GM23248 (cell line): ENCODE results near the gene KLHL3. TPM values are rescaled to one million over a fixed set of nuclear protein-coding genes. Genes with fewer than 3 reads are reported as not detected.

ENCODE experiments used
- DNase-seq: peaks from one replicate; pipeline ENCODE4 v3.0.0-alpha.2; 2015
- H2AFZ ChIP-seq: fragments of 200-600 bp; sonication (generic); 2 replicates; pipeline ENCODE4 v1.6.1; 2016; ENCODE audit warnings: antibody characterized with exemption
- H3F3A ChIP-seq: fragments of 200-600 bp; sonication (generic); 2 replicates; pipeline ENCODE4 v1.6.1; 2016; ENCODE audit warnings: mild to moderate bottlenecking, antibody characterized with exemption, mixed run types; ENCODE audit not compliant: insufficient read depth
- H3K27ac ChIP-seq: fragments of 200-600 bp; sonication (generic); 2 replicates; pipeline ENCODE4 v1.5.1; 2016; ENCODE audit warnings: mild to moderate bottlenecking
- H3K27me3 ChIP-seq: fragments of 200-600 bp; sonication (generic); replicated peaks from 2 replicates; pipeline ENCODE4 v1.6.1; 2016; ENCODE audit warnings: mild to moderate bottlenecking; ENCODE audit not compliant: insufficient read depth
- H3K36me3 ChIP-seq: fragments of 200-600 bp; sonication (generic); 2 replicates; pipeline ENCODE4 v1.6.1; 2016; ENCODE audit warnings: low read depth, mild to moderate bottlenecking
- H3K4me1 ChIP-seq: fragments of 200-600 bp; sonication (generic); 2 replicates; pipeline ENCODE4 v1.6.1; 2016; ENCODE audit warnings: mild to moderate bottlenecking; ENCODE audit not compliant: insufficient read depth
- H3K4me2 ChIP-seq: fragments of 200-600 bp; sonication (generic); one replicate; pipeline ENCODE4 v1.6.1; 2016; ENCODE audit warnings: mild to moderate bottlenecking; ENCODE audit not compliant: unreplicated experiment
- H3K4me3 ChIP-seq: fragments of 200-600 bp; sonication (generic); 2 replicates; pipeline ENCODE4 v1.5.1; 2016; ENCODE audit warnings: mild to moderate bottlenecking
- H3K79me2 ChIP-seq: fragments of 200-600 bp; sonication (generic); 2 replicates; pipeline ENCODE4 v1.6.1; 2016; ENCODE audit warnings: mild to moderate bottlenecking; ENCODE audit not compliant: insufficient read depth
- H3K9ac ChIP-seq: fragments of 200-600 bp; sonication (generic); 2 replicates; pipeline ENCODE4 v1.6.1; 2016; ENCODE audit warnings: mild to moderate bottlenecking
- H3K9me2 ChIP-seq: fragments of 200-600 bp; sonication (generic); 2 replicates; pipeline ENCODE4 v1.6.1; 2016; ENCODE audit warnings: mixed run types, mild to moderate bottlenecking, moderate library complexity; ENCODE audit not compliant: insufficient read depth
- H3K9me3 ChIP-seq: fragments of 200-600 bp; sonication (generic); one replicate; pipeline ENCODE4 v1.6.1; 2017; ENCODE audit warnings: low read depth
- H4K20me1 ChIP-seq: fragments of 200-600 bp; sonication (generic); 2 replicates; pipeline ENCODE4 v1.6.0; 2016; ENCODE audit not compliant: insufficient read depth
- EZH2 ChIP-seq: fragments of 200-600 bp; sonication (generic); IDR thresholded peaks from 2 replicates; pipeline ENCODE4 v1.6.1; 2018; ENCODE audit warnings: antibody characterized with exemption, mild to moderate bottlenecking; ENCODE audit not compliant: insufficient read depth, poor library complexity, severe bottlenecking
- EZH2phosphoT487 ChIP-seq: fragments of 200-600 bp; sonication (generic); IDR thresholded peaks from 2 replicates; pipeline ENCODE4 v1.6.1; 2018; ENCODE audit warnings: antibody characterized with exemption, moderate library complexity, mild to moderate bottlenecking, low read depth; ENCODE audit not compliant: insufficient read depth
- WGBS, 2 experiments: methylation state at CpG; one replicate each; pipeline ENCODE4 v1.1.6; 2015 to 2017; ENCODE audit warnings: low lambda C conversion rate in 2 of 2, low coverage in 1 of 2; ENCODE audit errors: missing lambda C conversion rate in 2 of 2; 5-methylcytosine and 5-hydroxymethylcytosine counted together
- in situ Hi-C: fragments of 300-500 bp; cut with MboI; formaldehyde crosslinking; loops from 2 replicates; pipeline ENCODE4 v1.15.0; 2020
- polyA plus RNA-seq: library from polyadenylated mRNA; unstranded; fragments of >200 nt; fragmentation: Nextera tagmentation; extraction: Ambion mirVana; gene quantifications from 2 replicates; pipeline ENCODE4 v1.2.1, GENCODE V29; 2016
- total RNA-seq: library from RNA; depleted of rRNA; stranded (reverse); fragments of >200 nt; shearing (Covaris generic); gene quantifications from 2 replicates; pipeline ENCODE4 v1.2.3, GENCODE V29; 2014

Gene KLHL3
- total and polyA plus RNA-seq, 2 experiments from 2014 or later = 1.1 to 1.3 TPM

DNA sequence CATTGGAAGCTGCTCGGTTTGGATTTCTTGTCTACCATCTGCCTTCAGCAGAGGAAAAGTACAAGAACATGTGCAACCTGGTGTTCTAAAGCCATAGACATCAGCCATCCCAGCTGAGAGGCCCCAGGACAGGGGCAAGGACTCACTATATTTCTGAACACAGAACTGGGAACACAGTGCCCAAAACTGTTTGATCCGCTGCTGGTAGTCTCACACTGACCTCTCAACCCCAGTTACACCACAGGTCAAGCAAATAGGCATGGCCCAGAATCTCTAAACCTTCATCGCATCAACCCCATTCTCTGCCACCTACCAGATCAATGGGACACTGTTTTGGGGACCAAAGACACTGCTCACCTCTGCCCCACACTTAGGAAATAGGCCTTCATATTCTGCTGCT lies 2.0 kb downstream of the KLHL3 start:
- Histone ChIP-seq H3F3A (peaks cover 35% of the 10 kb centered on the region), H3K9me2 (no peaks in the 10 kb centered on the region), H4K20me1 (no peaks in the 10 kb centered on the region), H3K27ac (no peak overlapping the region), H3K27me3 (no peaks in the 10 kb centered on the region), H3K36me3 (no peaks in the 10 kb centered on the region), H3K9me3 (no peaks in the 10 kb centered on the region), H2AFZ (no peak overlapping the region), H3K4me3 (no peak overlapping the region), H3K4me2 (no peak overlapping the region), H3K4me1 (peaks cover 29% of the 10 kb centered on the region), H3K9ac (no peak overlapping the region), H3K79me2 (no peaks in the 10 kb centered on the region)
- no peak for DNase-seq
- 95 to 96% methylated on average over 3 of the region's 3 CpGs for WGBS, 2 experiments
- no peak for TF ChIP-seq EZH2phosphoT487
- TF ChIP-seq EZH2 = no peak
- in situ Hi-C loops = loop anchor here (25.0 kb wide), 2 partner anchors 97 to 397 kb away; no protein-coding TSS in a partner anchor

- WGBS, 2 experiments = 87 to 91% methylated on average over 3 of the region's 3 CpGs
- in situ Hi-C loops = loop anchor here (25.0 kb wide), 2 partner anchors 96 to 396 kb away; no protein-coding TSS in a partner anchor
- H3K9ac ChIP-seq = no peak overlapping the region
These were observed 2.9 kb downstream of the KLHL3 start for GRCh38 chr5:137733006-137733405.

DNA sequence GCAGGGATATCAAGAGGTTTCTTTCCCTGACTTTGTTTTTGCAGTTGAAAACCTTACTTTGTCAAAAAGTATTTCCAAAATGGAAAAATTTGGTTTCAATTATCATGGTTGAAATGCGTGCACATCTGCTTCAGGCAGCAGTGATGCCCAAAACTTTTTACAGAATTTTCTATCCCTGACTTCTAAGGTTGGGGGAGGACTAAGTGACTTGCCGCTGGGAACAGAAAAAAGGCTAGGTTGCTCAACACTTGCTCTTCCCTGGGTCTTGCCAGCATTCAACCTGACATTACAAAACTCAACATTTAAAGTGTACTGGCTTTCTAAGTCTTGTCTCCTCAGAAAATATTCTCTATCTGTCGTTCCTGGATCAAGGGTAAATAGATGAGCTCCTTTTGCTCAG lies 4.7 kb downstream of the KLHL3 start:
- Histone ChIP-seq H3K4me3 (no peak overlapping the region; the same call in 1 of the 2 replicates), H3K4me1 (peaks cover 28% of the 10 kb centered on the region), H3K27me3 (no peaks in the 10 kb centered on the region), H3K9me3 (no peaks in the 10 kb centered on the region), H3K4me2 (peak overlapping the region; percentile 50), H3K9me2 (no peaks in the 10 kb centered on the region), H3K36me3 (no peaks in the 10 kb centered on the region), H3K79me2 (no peaks in the 10 kb centered on the region), H4K20me1 (no peaks in the 10 kb centered on the region), H3F3A (peaks cover 35% of the 10 kb centered on the region), H3K27ac (peak overlapping the region; percentile 55), H3K9ac (no peak overlapping the region), H2AFZ (no peak overlapping the region)
- in situ Hi-C loops = loop anchor here (25.0 kb wide), 2 partner anchors 94 to 394 kb away; no protein-coding TSS in a partner anchor
- WGBS, 2 experiments = 2 to 11% methylated on average over 3 of the region's 3 CpGs
- TF ChIP-seq EZH2 = no peak
- TF ChIP-seq EZH2phosphoT487 = no peak
- peak; percentile 69 for DNase-seq

More at GRCh38 chr5:137733006-137733405, 2.9 kb downstream of the KLHL3 start:
- no peaks in the 10 kb centered on the region for H3K27me3 ChIP-seq
- H3K4me1 ChIP-seq = peaks cover 29% of the 10 kb centered on the region
- H3K9me2 ChIP-seq = no peaks in the 10 kb centered on the region
- H3K79me2 ChIP-seq = no peaks in the 10 kb centered on the region
- H3F3A ChIP-seq = peaks cover 35% of the 10 kb centered on the region
- TF ChIP-seq EZH2 (no peak), EZH2phosphoT487 (no peak)
- DNase-seq = no peak
- no peaks in the 10 kb centered on the region for H3K9me3 ChIP-seq
- no peak overlapping the region for H2AFZ ChIP-seq
- no peaks in the 10 kb centered on the region for H4K20me1 ChIP-seq
- no peak overlapping the region for H3K27ac ChIP-seq
- H3K4me2 ChIP-seq = no peak overlapping the region
- no peak overlapping the region for H3K4me3 ChIP-seq
- H3K36me3 ChIP-seq = no peaks in the 10 kb centered on the region

GRCh38 chr5:137730336-137730735 lies 5.6 kb downstream of the KLHL3 start:
- Histone ChIP-seq H3K27ac (peak overlapping the region; percentile 55), H3K9me2 (no peaks in the 10 kb centered on the region), H3K4me3 (peak overlapping the region; percentile 26; the same call in 1 of the 2 replicates), H3K4me1 (peaks cover 20% of the 10 kb centered on the region), H3K9me3 (no peaks in the 10 kb centered on the region), H2AFZ (no peak overlapping the region), H3K4me2 (peak overlapping the region; percentile 50), H3K36me3 (no peaks in the 10 kb centered on the region), H3K9ac (no peak overlapping the region), H3K27me3 (no peaks in the 10 kb centered on the region), H4K20me1 (no peaks in the 10 kb centered on the region), H3F3A (peaks cover 33% of the 10 kb centered on the region), H3K79me2 (no peaks in the 10 kb centered on the region)
- TF ChIP-seq EZH2 (no peak), EZH2phosphoT487 (no peak)
- DNase-seq = peak; percentile 65
- in situ Hi-C loops = loop anchor here (25.0 kb wide), 2 partner anchors 93 to 393 kb away; no protein-coding TSS in a partner anchor

- no peak for DNase-seq
- 69 to 73% methylated on average over 1 of the region's 1 CpG for WGBS, 2 experiments
These were observed 7.8 kb downstream of the KLHL3 start for GRCh38 chr5:137728048-137728447.

More at GRCh38 chr5:137728048-137728447, 7.8 kb downstream of the KLHL3 start:
- Histone ChIP-seq H3K4me1 (peaks cover 18% of the 10 kb centered on the region), H3K4me3 (no peak overlapping the region), H3K27me3 (no peaks in the 10 kb centered on the region), H3K9ac (no peak overlapping the region), H3K79me2 (no peaks in the 10 kb centered on the region), H3K9me2 (no peaks in the 10 kb centered on the region), H4K20me1 (no peaks in the 10 kb centered on the region), H2AFZ (no peak overlapping the region), H3K9me3 (peaks cover 3% of the 10 kb centered on the region), H3K27ac (no peak overlapping the region), H3K4me2 (no peak overlapping the region), H3F3A (peaks cover 20% of the 10 kb centered on the region), H3K36me3 (no peaks in the 10 kb centered on the region)
- in situ Hi-C loops = loop anchor here (25.0 kb wide), 2 partner anchors 91 to 391 kb away; no protein-coding TSS in a partner anchor
- TF ChIP-seq EZH2 (no peak), EZH2phosphoT487 (no peak)
